ENCODE results near the gene ZMYND8. TPM values are rescaled to one million over a fixed set of nuclear protein-coding genes. Genes with fewer than 3 reads are reported as not detected.

The ZMYND8 gene
- total and polyA plus RNA-seq, 2 of the 8 experiments (the other 6 are each of a cell fraction or from before 2014, with no cell fraction given) = 50.5 to 163 TPM

DNA sequence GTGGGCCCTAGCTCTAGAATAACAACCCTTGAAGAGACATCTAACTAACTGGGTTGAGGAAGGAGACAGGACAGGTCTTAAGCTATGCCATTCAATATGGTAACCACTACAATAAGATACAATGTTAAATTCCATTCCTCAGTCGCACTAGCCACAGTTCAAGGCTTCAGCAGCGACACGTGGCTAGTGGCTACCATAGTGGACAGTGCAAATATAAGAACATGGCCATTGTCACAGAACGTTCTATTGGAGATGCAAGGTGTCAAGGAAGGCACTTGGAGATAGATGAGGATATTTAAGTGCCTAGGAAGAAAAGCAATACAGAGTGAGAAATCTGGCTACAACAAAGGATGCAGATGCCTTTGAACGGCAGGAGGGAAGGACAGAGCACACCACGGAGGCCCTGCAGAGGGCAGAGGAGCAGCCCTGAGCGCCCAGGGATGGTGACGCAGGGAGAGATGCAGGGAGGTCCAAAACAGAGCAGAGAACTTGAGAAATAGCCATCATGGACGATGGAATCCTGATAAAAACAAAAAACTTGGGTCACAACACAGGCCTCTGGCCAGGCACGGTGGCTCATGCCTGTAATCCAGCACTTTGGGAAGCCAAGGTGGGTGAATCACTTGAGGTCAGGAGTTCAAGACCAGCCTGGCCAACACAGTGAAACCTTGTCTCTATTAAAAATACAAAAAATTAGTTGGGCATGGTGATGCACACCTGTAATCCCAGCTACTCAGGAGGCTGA lies 140.7 kb downstream of the ZMYND8 start:
- H3K4me3 ChIP-seq (ENCODE audit: extremely low read depth in 1 of 4, insufficient read depth in 2 of 4, low read depth in 3 of 4, low read length in 4 of 4) = no peak overlapping the region
- H3K14ac ChIP-seq (ENCODE audit: insufficient read length) = no peak overlapping the region
- CTCF ChIA-PET (ENCODE audit: partially characterized antibody) = interaction anchor here (1.1 to 1.4 kb wide), 2 partner anchors 10 to 17 kb away, joined by 3 to 4 read pairs; no protein-coding TSS in a partner anchor
- DNase-seq (ENCODE audit: low read depth in 1 of 2, low spot score in 2 of 2) = no peak
- H4K8ac ChIP-seq (ENCODE audit: extremely low read depth, insufficient read depth, low read length) = no peak overlapping the region; the same call in 1 of the 2 replicates
- H3K18ac ChIP-seq (ENCODE audit: extremely low read depth, low read length) = no peak overlapping the region
- peaks cover 11% of the 10 kb centered on the region for H3K79me1 ChIP-seq (ENCODE audit: low read depth, low read length)
- FAIRE-seq = no peak
- no peak overlapping the region for H2BK15ac ChIP-seq (ENCODE audit: low read length)
- no peak overlapping the region for H3K4me2 ChIP-seq (ENCODE audit: insufficient read depth in 1 of 2, low read depth in 2 of 2, low read length in 2 of 2)
- 0 out of 2 replicates have a peak, but pooled peaks have one; percentile 22 for TF ChIP-seq POLR2AphosphoS5 (IDR thresholded peaks at IDR 0.05; ENCODE audit: low read depth, low read length)
- no peak for TF ChIP-seq CBX5 (IDR thresholded peaks at IDR 0.05; ENCODE audit: low read depth, low read length)
- peaks cover 25 to 92% (median 71%) of the 10 kb centered on the region in 4 experiments for H3K36me3 ChIP-seq (ENCODE audit: control insufficient read depth in 2 of 4, insufficient read depth in 4 of 4, low read length in 3 of 4)
- H4K91ac ChIP-seq (replicated peaks; ENCODE audit: insufficient read length, low read length) = no peak overlapping the region
- no peak overlapping the region for H3K56ac ChIP-seq (replicated peaks; ENCODE audit: insufficient read length, low read depth, low read length)
- no peak overlapping the region for H3K9ac ChIP-seq (replicated peaks in 1 of 4; ENCODE audit: extremely low read depth in 1 of 4, low read depth in 3 of 4, low read length in 3 of 4)
- no peak overlapping the region for H2AFZ ChIP-seq (ENCODE audit: low read length)
- no peak overlapping the region for H3K4ac ChIP-seq (replicated peaks; ENCODE audit: insufficient read length, low read depth, low read length)
- no peak overlapping the region for H4K5ac ChIP-seq (ENCODE audit: insufficient read length, low read depth, low read length)
- no peak overlapping the region for H3K23ac ChIP-seq (ENCODE audit: insufficient read length)
- H3K9me3 ChIP-seq (ENCODE audit: insufficient read depth in 2 of 2, low read depth in 1 of 2, low read length in 1 of 2) = no peaks in the 10 kb centered on the region
- peaks cover 4 to 10% of the 10 kb centered on the region in 2 experiments for H4K20me1 ChIP-seq (replicated peaks in 1 of 2; ENCODE audit: control insufficient read depth in 1 of 2, insufficient read depth in 2 of 2, low read length in 2 of 2)
- no peaks in the 10 kb centered on the region for H3K27me3 ChIP-seq (replicated peaks in 1 of 4; ENCODE audit: control insufficient read depth in 3 of 4, extremely low read depth in 1 of 4, insufficient read depth in 3 of 4, low read length in 3 of 4)
- no peak overlapping the region for H3K27ac ChIP-seq (ENCODE audit: low read depth, low read length)
- H3K23me2 ChIP-seq (ENCODE audit: low read depth, low read length) = no peaks in the 10 kb centered on the region
- no peaks in the 10 kb centered on the region for H3K4me1 ChIP-seq (replicated peaks in 1 of 4; ENCODE audit: control insufficient read depth in 3 of 4, insufficient read depth in 4 of 4, low read length in 3 of 4)
- H2BK120ac ChIP-seq (replicated peaks; ENCODE audit: low read depth, low read length) = no peak overlapping the region
- 89% methylated on average over 9 of the region's 10 CpGs; no CpG with 5 or more reads in 1 of the 2 experiments for WGBS, 2 experiments (ENCODE audit: extremely low coverage in 1 of 2, insufficient coverage in 1 of 2, insufficient read length in 1 of 2, insufficient replicate concordance in 2 of 2, low coverage in 1 of 2, low lambda C conversion rate in 2 of 2, missing lambda C conversion rate in 1 of 2)
- no peak overlapping the region; the same call in 1 of the 2 replicates for H2BK5ac ChIP-seq (ENCODE audit: low read depth, low read length)
- no peak overlapping the region for H2BK12ac ChIP-seq (ENCODE audit: low read depth, low read length)
- POLR2A ChIA-PET (ENCODE audit: partially characterized antibody) = interaction anchor here (1.1 to 1.7 kb wide), 2 partner anchors 13 to 30 kb away, joined by 3 to 6 read pairs; no protein-coding TSS in a partner anchor
- H2AK5ac ChIP-seq (ENCODE audit: low read depth, low read length) = no peak overlapping the region
- H2BK20ac ChIP-seq (ENCODE audit: low read length) = no peak overlapping the region
- H3K79me2 ChIP-seq (ENCODE audit: control insufficient read depth in 1 of 2, insufficient read depth in 2 of 2, low read length in 2 of 2) = peaks cover 3 to 35% of the 10 kb centered on the region in 2 experiments; a peak in 2 of 4 replicates

All from H1 (cell line).